Prostate gland (tissue), 2 donors: ENCODE results near the gene KIF21A.

Experiments
- CTCF ChIP-seq, 4 experiments: fragments of 200-600 bp in 2 of 4; fragments of 450-650 bp in 2 of 4; sonication (generic) in 2 of 4; IDR thresholded peaks; 1 replicate in 3 of 4; 2 replicates in 1 of 4; pipeline ENCODE4 v1.5.1; 2016 to 2019; ENCODE audit warnings: antibody characterized with exemption in 4 of 4, mild to moderate bottlenecking in 2 of 4, moderate library complexity in 2 of 4
- POLR2A ChIP-seq: fragments of 450-650 bp; IDR thresholded peaks from one replicate; pipeline ENCODE4 v1.6.1; 2016; ENCODE audit warnings: antibody characterized with exemption, mild to moderate bottlenecking
- POLR2AphosphoS5 ChIP-seq: sonication (generic); formaldehyde crosslinking; IDR thresholded peaks from one replicate; pipeline ENCODE4 v1.6.1; 2017; ENCODE audit warnings: antibody characterized with exemption

GRCh38 chr12:39341761-39342160 lies 101.2 kb downstream of the KIF21A start:
- no peak for TF ChIP-seq POLR2A
- TF ChIP-seq POLR2AphosphoS5, result no peak
- no peak for TF ChIP-seq CTCF (IDR thresholded peaks at IDR 0.05)
